K562 (cell line): Measurements from ENCODE around the gene PCDH1. TPM values are rescaled to one million over a fixed set of nuclear protein-coding genes. Genes with fewer than 3 reads are reported as not detected.
A peak's percentile ranks its signal among the peaks of the same experiment; 100 is the strongest.

Source experiments
- ATAC-seq: fragments of 200-7000 bp; cut with Tn5 transposase; 3 replicates; pipeline ENCODE4 v1.9.1; 2020; ENCODE audit warnings: moderate library complexity
- BruUV-seq: library from RNA; stranded (reverse); fragments of 400-500 nt; replicated peaks from 2 replicates; lab custom pipeline; 2021; lab: Mats Ljungman, UMichigan
- CTCF ChIA-PET: fragments of 300-600 bp; formaldehyde crosslinking; extraction: SDS; loops from one replicate; lab custom pipeline; 2021; ENCODE audit warnings: low intra/inter-chr PET ratio; lab: Yijun Ruan, JAX
- POLR2A ChIA-PET: fragments of 300-600, 350-650 bp; sonication (Branson Sonifier 250); formaldehyde crosslinking; extraction: SDS; loops from one replicate; lab custom pipeline; 2021; ENCODE audit warnings: antibody characterized with exemption, inconsistent platforms; lab: Yijun Ruan, JAX
- DNase-seq, 4 experiments: peaks; one replicate each; pipeline versions ENCODE4 v3.0.0 to v3.0.0-alpha.2; 2011 to 2018; ENCODE audit warnings: low spot score in 3 of 4, mixed read lengths in 3 of 4; ENCODE audit errors: extremely low read depth in 1 of 4
- FAIRE-seq: peaks from 2 replicates; lab custom pipeline; 2011; peaks lifted over from hg19 to GRCh38; lab: Jason Lieb, UNC
- H2AFZ ChIP-seq: 2 replicates; pipeline ENCODE4 v1.6.0; 2011; ENCODE audit warnings: low read depth, low read length, control low read depth, inconsistent platforms
- H3K27ac ChIP-seq: fragments of 200-600 bp; 3 replicates; pipeline ENCODE4 v1.8.0; 2011; ENCODE audit warnings: low read depth, mild to moderate bottlenecking, control low read depth, inconsistent platforms, low read length, moderate library complexity, mixed read lengths; ENCODE audit errors: extremely low read depth
- H3K27me3 ChIP-seq, 2 experiments: fragments of 300-600 bp in 1 of 2; 2 replicates in 1 of 2; 3 replicates in 1 of 2; pipeline versions ENCODE4 v1.6.0 to v1.8.0; 2011; ENCODE audit warnings: inconsistent platforms in 2 of 2, low read length in 2 of 2, mild to moderate bottlenecking in 1 of 2, mixed read lengths in 1 of 2, moderate library complexity in 1 of 2; ENCODE audit not compliant: control insufficient read depth in 2 of 2, insufficient read depth in 2 of 2
- H3K36me3 ChIP-seq: fragments of 300-600 bp; 3 replicates; pipeline ENCODE4 v1.8.0; 2011; ENCODE audit warnings: mild to moderate bottlenecking, low read length, inconsistent platforms; ENCODE audit not compliant: control insufficient read depth, insufficient read depth
- H3K4me1 ChIP-seq, 2 experiments: fragments of 200-600 bp in 1 of 2; replicated peaks in 1 of 2; 2 replicates in 1 of 2; 3 replicates in 1 of 2; pipeline versions ENCODE4 v1.5.1 to v1.8.0; 2011; ENCODE audit warnings: inconsistent platforms in 2 of 2, low read length in 2 of 2, mild to moderate bottlenecking in 1 of 2, mixed read lengths in 1 of 2, moderate library complexity in 1 of 2; ENCODE audit not compliant: control insufficient read depth in 2 of 2, insufficient read depth in 2 of 2
- H3K4me2 ChIP-seq: 2 replicates; pipeline ENCODE4 v1.6.1; 2011; ENCODE audit warnings: low read length, control low read depth, inconsistent platforms, mixed read lengths; ENCODE audit not compliant: insufficient read depth
- H3K4me3 ChIP-seq: fragments of 200-600 bp; sonication (generic), shearing (Covaris generic); 2 replicates; pipeline ENCODE4 v1.5.1; 2016; ENCODE audit warnings: control low read depth, inconsistent platforms
- H3K79me2 ChIP-seq: fragments of 200-600 bp; 3 replicates; pipeline ENCODE4 v1.8.0; 2011; ENCODE audit warnings: low read length, inconsistent platforms; ENCODE audit not compliant: control insufficient read depth, insufficient read depth
- H3K9ac ChIP-seq, 2 experiments: 2 replicates each; pipeline versions ENCODE4 v1.6.0 to v1.6.1; 2011; ENCODE audit warnings: low read depth in 2 of 2, low read length in 2 of 2, control low read depth in 1 of 2, inconsistent platforms in 1 of 2, mild to moderate bottlenecking in 1 of 2, mixed read lengths in 1 of 2; ENCODE audit not compliant: insufficient read depth in 1 of 2
- H3K9me1 ChIP-seq: one replicate; pipeline ENCODE4 v1.6.0; 2011; ENCODE audit warnings: inconsistent platforms, mild to moderate bottlenecking, low read length, moderate library complexity; ENCODE audit not compliant: control insufficient read depth, insufficient read depth
- H3K9me3 ChIP-seq: replicated peaks from 2 replicates; pipeline ENCODE4 v1.5.1; 2011; ENCODE audit warnings: low read depth, low read length, inconsistent platforms; ENCODE audit not compliant: control insufficient read depth, insufficient read depth
- H4K20me1 ChIP-seq: replicated peaks from 2 replicates; pipeline ENCODE4 v1.6.1; 2011; ENCODE audit warnings: low read length, inconsistent platforms, mixed read lengths; ENCODE audit not compliant: control insufficient read depth, insufficient read depth
- ATF7 ChIP-seq: fragments of 450-650 bp; IDR thresholded peaks from 2 replicates; pipeline ENCODE4 v1.7.1; 2014; ENCODE audit warnings: mild to moderate bottlenecking, moderate library complexity
- CEBPG ChIP-seq, 3 experiments: fragments of 200-800 bp in 1 of 3; sonication (Bioruptor generic) in 1 of 3; sonication (generic) in 1 of 3; formaldehyde crosslinking in 1 of 3; IDR thresholded peaks in 2 of 3; conservative IDR thresholded peaks in 1 of 3; 2 replicates each; pipeline versions ENCODE4 v1.6.1 to v1.8.0; 2016 to 2022; ENCODE audit warnings: missing compliant biosample characterization in 2 of 3, missing genetic modification characterization in 2 of 3, mild to moderate bottlenecking in 1 of 3, missing genetic modification reagents in 1 of 3
- HDAC8 ChIP-seq: fragments of 450-650 bp; IDR thresholded peaks from 2 replicates; pipeline ENCODE4 v1.6.1; 2016; ENCODE audit warnings: mild to moderate bottlenecking, missing genetic modification characterization, moderate library complexity, missing compliant biosample characterization
- MAFK ChIP-seq: IDR thresholded peaks from 2 replicates; pipeline ENCODE4 v1.6.1; 2011; ENCODE audit warnings: low read length, improper control_type of control experiment
- MBD2 ChIP-seq: sonication (generic); IDR thresholded peaks from 2 replicates; pipeline ENCODE4 v1.6.1; 2016; ENCODE audit warnings: low read depth, borderline replicate concordance
- NR2C2 ChIP-seq, 2 experiments: fragments of 200-800 bp in 1 of 2; sonication (Bioruptor generic) in 1 of 2; sonication (generic) in 1 of 2; formaldehyde crosslinking in 1 of 2; IDR thresholded peaks; 2 replicates each; pipeline versions ENCODE4 v1.6.1 to v1.8.0; 2016 to 2022; ENCODE audit warnings: mild to moderate bottlenecking in 1 of 2, missing compliant biosample characterization in 1 of 2, missing genetic modification characterization in 1 of 2, missing genetic modification reagents in 1 of 2
- SMARCA4 ChIP-seq: fragments of 450-650 bp; IDR thresholded peaks from 2 replicates; pipeline ENCODE4 v1.6.1; 2016
- SMARCC2 ChIP-seq: fragments of 450-650 bp; IDR thresholded peaks from 2 replicates; pipeline ENCODE4 v1.6.1; 2017; ENCODE audit warnings: antibody characterized with exemption, moderate library complexity, mild to moderate bottlenecking, low read depth
- SMARCE1 ChIP-seq: fragments of 450-650 bp; IDR thresholded peaks from 2 replicates; pipeline ENCODE4 v1.7.1; 2016; ENCODE audit warnings: mild to moderate bottlenecking
- ZNF134 ChIP-seq: fragments of 250-450 bp; sonication (Bioruptor Pico); conservative IDR thresholded peaks from 2 replicates; pipeline ENCODE4 v1.4.0; 2020
- ZNF41 ChIP-seq: fragments of 250-450 bp; sonication (Bioruptor Pico); conservative IDR thresholded peaks from 2 replicates; pipeline ENCODE4 v1.4.0; 2020; ENCODE audit warnings: mild to moderate bottlenecking
- ZSCAN32 ChIP-seq: fragments of 450-650 bp; formaldehyde crosslinking; IDR thresholded peaks from 2 replicates; pipeline ENCODE4 v1.4.0; 2020; ENCODE audit warnings: mild to moderate bottlenecking, moderate library complexity
- WGBS: fragments of 100-300 bp; shearing (Covaris generic); methylation state at CpG from one replicate; pipeline ENCODE4 v1.1.6; 2016; ENCODE audit warnings: low coverage, mixed read lengths; ENCODE audit not compliant: insufficient coverage; ENCODE audit errors: missing lambda C conversion rate; 5-methylcytosine and 5-hydroxymethylcytosine counted together
- in situ Hi-C: fragments of 300-500 bp; cut with MboI; formaldehyde crosslinking; loops from 4 replicates; pipeline ENCODE4 v1.15.0; 2018; ENCODE audit warnings: inconsistent platforms, mixed read lengths
- intact Hi-C: fragments of 100-400 bp; cut with micrococcal nuclease; formaldehyde crosslinking; loops from 2 replicates; pipeline ENCODE4 v1.14.2; 2022
- polyA plus RNA-seq, 8 experiments: library from polyadenylated mRNA; depleted of rRNA in 4 of 8; stranded (reverse) in 5 of 8; unstranded in 3 of 8; fragments of >200 nt; fragmentation: Nextera tagmentation in 2 of 8; fragmentation: Illumina TruSeq in 1 of 8; extraction: Ambion mirVana in 2 of 8; extraction: Trizol in 1 of 8; gene quantifications; 2 replicates each; pipeline versions ENCODE4 v1.2.1 to v1.2.3, GENCODE V29; 2011 to 2014; ENCODE audit warnings: inconsistent platforms in 1 of 8, missing spikeins in 1 of 8
- total RNA-seq, 7 experiments: library from RNA; depleted of rRNA in 6 of 7; stranded (reverse); fragments of >200 nt in 6 of 7; fragmentation: Illumina TruSeq in 2 of 7; extraction: Trizol in 2 of 7; gene quantifications; 2 replicates each; pipeline versions ENCODE4 v1.2.1 to v1.2.3, GENCODE V29; 2011 to 2021; ENCODE audit warnings: low replicate concordance in 1 of 7
- TF ChIP-seq, protein P1 (sequence below): sonication (generic); formaldehyde crosslinking; IDR thresholded peaks from 2 replicates; pipeline ENCODE4 v1.8.0; 2022; ENCODE audit warnings: mild to moderate bottlenecking, missing genetic modification reagents
- TF ChIP-seq, protein P2 (sequence below): fragments of 250-450 bp; sonication (Bioruptor Pico); IDR thresholded peaks from 2 replicates; pipeline ENCODE4 v1.4.0; 2020; ENCODE audit warnings: mild to moderate bottlenecking, moderate library complexity
- TF ChIP-seq, protein P3 (sequence below): IDR thresholded peaks from 3 replicates; pipeline ENCODE4 v1.6.1; 2011; ENCODE audit warnings: borderline replicate concordance, mild to moderate bottlenecking, moderate library complexity; ENCODE audit not compliant: insufficient read length; ENCODE audit errors: extremely low read depth

The PCDH1 gene
- total and polyA plus RNA-seq, 9 of the 15 experiments (the other 6 are each of a cell fraction or from before 2014, with no cell fraction given), result 0.11 to 3.6 (median 1.9) TPM; not detected in 1

DNA sequence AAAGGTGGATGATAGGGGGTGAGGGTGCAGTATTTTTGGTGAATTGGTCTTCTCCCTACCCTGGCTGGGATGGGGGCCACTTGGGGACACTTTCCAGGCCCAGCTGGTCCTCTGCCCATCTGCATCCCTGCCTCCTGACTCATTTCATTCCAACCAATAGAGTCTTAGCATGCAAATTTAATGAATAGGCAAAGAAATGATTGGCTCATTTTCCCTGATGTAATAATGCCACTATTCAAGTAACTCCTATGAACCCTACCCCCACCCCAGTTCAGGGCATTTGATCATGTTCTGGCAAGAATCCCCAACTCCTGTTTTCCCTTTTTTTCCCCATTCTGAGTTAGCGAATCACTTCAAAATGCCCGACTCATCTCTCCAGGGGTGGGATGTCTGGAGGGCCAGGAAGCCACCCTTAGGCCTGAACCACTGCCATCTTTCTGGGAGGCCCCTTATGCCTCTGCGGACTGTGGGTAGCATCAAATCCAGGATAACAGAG lies 56.7 kb downstream of the PCDH1 start:
- peak; percentile 69 for FAIRE-seq
- peak in 2 of 4 experiments; percentile 55 to 79 for DNase-seq
- Histone ChIP-seq H3K4me3 (no peak overlapping the region), H4K20me1 (0 out of 2 replicates have a peak, but pooled peaks cover 7% of the 10 kb centered on the region), H3K36me3 (no peaks in the 10 kb centered on the region), H3K4me1 (peaks cover 0 to 10% of the 10 kb centered on the region in 2 experiments; a peak in 3 of 5 replicates), H3K27ac (no peak overlapping the region; the same call in 2 of the 3 replicates), H3K4me2 (no peak overlapping the region), H3K27me3 (peaks cover 11 to 21% of the 10 kb centered on the region in 2 experiments; a peak in 4 of 5 replicates), H3K79me2 (no peaks in the 10 kb centered on the region), H3K9ac (no peak overlapping the region), H3K9me3 (no peaks in the 10 kb centered on the region), H2AFZ (no peak overlapping the region), H3K9me1 (no peaks in the 10 kb centered on the region)
- in situ Hi-C loops (no loop called here), intact Hi-C loops (no loop called here)
- ChIA-PET POLR2A (interaction anchor here (0.5 to 1.1 kb wide), 4 partner anchors 11 to 134 kb away, joined by 3 to 4 read pairs (median 3); no protein-coding TSS in a partner anchor), CTCF (no interaction called here)
- BruUV-seq, result no TSS peak
- ATAC-seq, result peak; percentile 89
- 18% methylated on average over 3 of the region's 3 CpGs for WGBS
- TF ChIP-seq SMARCE1 (peak; percentile 77; the same call in 1 of the 2 replicates), SMARCA4 (peak; percentile 93), MAFK (peak; percentile 2; the same call in 1 of the 2 replicates), HDAC8 (tag) (peak; percentile 81), MBD2 (no peak), ATF7 (peak; percentile 77; the same call in 1 of the 2 replicates), ZNF41 (CRISPR knock-in tag) (no peak), NR2C2 (CRISPR knock-in tag; IDR thresholded peaks at IDR 0.05) (no peak), NR2C2 (tag; IDR thresholded peaks at IDR 0.05) (peak; percentile 60; the same call in 1 of the 2 replicates), ZSCAN32 (CRISPR knock-in tag) (0 out of 2 replicates have a peak, but pooled peaks have one; percentile 50), CEBPG (CRISPR knock-in tag; IDR thresholded peaks at IDR 0.05) (peak; percentile 93), CEBPG (tag; conservative IDR thresholded peaks at IDR 0.05 in 1 of 2, IDR thresholded peaks at IDR 0.05 in 1 of 2) (peak in 1 of 2 experiments; percentile 98; a peak in 2 of 4 replicates), SMARCC2 (peak; percentile 76; the same call in 1 of the 2 replicates), ZNF134 (CRISPR knock-in tag) (no peak)
- TF ChIP-seq, protein P1, sequence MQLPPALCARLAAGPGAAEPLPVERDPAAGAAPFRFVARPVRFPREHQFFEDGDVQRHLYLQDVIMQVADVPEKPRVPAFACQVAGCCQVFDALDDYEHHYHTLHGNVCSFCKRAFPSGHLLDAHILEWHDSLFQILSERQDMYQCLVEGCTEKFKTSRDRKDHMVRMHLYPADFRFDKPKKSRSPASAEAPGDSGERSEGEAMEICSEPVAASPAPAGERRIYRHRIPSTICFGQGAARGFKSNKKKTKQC (CRISPR knock-in tag), result no peak
- TF ChIP-seq, protein P2, sequence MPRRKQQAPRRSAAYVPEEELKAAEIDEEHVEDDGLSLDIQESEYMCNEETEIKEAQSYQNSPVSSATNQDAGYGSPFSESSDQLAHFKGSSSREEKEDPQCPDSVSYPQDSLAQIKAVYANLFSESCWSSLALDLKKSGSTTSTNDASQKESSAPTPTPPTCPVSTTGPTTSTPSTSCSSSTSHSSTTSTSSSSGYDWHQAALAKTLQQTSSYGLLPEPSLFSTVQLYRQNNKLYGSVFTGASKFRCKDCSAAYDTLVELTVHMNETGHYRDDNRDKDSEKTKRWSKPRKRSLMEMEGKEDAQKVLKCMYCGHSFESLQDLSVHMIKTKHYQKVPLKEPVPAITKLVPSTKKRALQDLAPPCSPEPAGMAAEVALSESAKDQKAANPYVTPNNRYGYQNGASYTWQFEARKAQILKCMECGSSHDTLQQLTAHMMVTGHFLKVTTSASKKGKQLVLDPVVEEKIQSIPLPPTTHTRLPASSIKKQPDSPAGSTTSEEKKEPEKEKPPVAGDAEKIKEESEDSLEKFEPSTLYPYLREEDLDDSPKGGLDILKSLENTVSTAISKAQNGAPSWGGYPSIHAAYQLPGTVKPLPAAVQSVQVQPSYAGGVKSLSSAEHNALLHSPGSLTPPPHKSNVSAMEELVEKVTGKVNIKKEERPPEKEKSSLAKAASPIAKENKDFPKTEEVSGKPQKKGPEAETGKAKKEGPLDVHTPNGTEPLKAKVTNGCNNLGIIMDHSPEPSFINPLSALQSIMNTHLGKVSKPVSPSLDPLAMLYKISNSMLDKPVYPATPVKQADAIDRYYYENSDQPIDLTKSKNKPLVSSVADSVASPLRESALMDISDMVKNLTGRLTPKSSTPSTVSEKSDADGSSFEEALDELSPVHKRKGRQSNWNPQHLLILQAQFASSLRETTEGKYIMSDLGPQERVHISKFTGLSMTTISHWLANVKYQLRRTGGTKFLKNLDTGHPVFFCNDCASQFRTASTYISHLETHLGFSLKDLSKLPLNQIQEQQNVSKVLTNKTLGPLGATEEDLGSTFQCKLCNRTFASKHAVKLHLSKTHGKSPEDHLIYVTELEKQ, result no peak
- TF ChIP-seq, protein P3, sequence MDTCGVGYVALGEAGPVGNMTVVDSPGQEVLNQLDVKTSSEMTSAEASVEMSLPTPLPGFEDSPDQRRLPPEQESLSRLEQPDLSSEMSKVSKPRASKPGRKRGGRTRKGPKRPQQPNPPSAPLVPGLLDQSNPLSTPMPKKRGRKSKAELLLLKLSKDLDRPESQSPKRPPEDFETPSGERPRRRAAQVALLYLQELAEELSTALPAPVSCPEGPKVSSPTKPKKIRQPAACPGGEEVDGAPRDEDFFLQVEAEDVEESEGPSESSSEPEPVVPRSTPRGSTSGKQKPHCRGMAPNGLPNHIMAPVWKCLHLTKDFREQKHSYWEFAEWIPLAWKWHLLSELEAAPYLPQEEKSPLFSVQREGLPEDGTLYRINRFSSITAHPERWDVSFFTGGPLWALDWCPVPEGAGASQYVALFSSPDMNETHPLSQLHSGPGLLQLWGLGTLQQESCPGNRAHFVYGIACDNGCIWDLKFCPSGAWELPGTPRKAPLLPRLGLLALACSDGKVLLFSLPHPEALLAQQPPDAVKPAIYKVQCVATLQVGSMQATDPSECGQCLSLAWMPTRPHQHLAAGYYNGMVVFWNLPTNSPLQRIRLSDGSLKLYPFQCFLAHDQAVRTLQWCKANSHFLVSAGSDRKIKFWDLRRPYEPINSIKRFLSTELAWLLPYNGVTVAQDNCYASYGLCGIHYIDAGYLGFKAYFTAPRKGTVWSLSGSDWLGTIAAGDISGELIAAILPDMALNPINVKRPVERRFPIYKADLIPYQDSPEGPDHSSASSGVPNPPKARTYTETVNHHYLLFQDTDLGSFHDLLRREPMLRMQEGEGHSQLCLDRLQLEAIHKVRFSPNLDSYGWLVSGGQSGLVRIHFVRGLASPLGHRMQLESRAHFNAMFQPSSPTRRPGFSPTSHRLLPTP, result no peak
